Astrocyte (in vitro differentiated cells and primary cell): ENCODE measurements around the gene CRISPLD2.

Experiments
- CTCF ChIP-seq: IDR thresholded peaks from 2 replicates; pipeline ENCODE4 v1.5.1; 2011; ENCODE audit warnings: low read depth, mild to moderate bottlenecking, inconsistent platforms, low read length, moderate library complexity; ENCODE audit not compliant: insufficient read depth
- EZH2 ChIP-seq: IDR thresholded peaks from 2 replicates; pipeline ENCODE4 v1.6.1; 2012; ENCODE audit warnings: mild to moderate bottlenecking, low read length, inconsistent platforms; ENCODE audit not compliant: insufficient read depth

GRCh38 chr16:84928679-84929420 lies 109.1 kb downstream of the CRISPLD2 start:
- TF ChIP-seq CTCF (no peak), EZH2 (no peak)
